Gastrocnemius medialis (tissue), 4 donors: ENCODE data around the gene CDH5. TPM values are rescaled to one million over a fixed set of nuclear protein-coding genes. Genes with fewer than 3 reads are reported as not detected.

Experiments used
- ATAC-seq, 2 donors: fragments of 150-250 bp; one replicate each; pipeline ENCODE4 v1.9.1; 2016
- DNase-seq, 2 donors: peaks; one replicate each; pipeline ENCODE4 v3.0.0-alpha.2; 2019
- H3K27ac ChIP-seq, 4 donors: fragments of 200-600 bp; sonication (generic); 1 replicate in 1 of 4; 2 replicates in 3 of 4; pipeline ENCODE4 v1.5.1; 2016 to 2018; ENCODE audit warnings: mild to moderate bottlenecking in 2 of 4, moderate library complexity in 1 of 4
- H3K27me3 ChIP-seq, 3 donors: fragments of 200-600 bp; sonication (generic) in 2 of 3; 1 replicate in 1 of 3; 2 replicates in 2 of 3; pipeline versions ENCODE4 v1.5.1 to v1.6.0; 2016 to 2019; ENCODE audit warnings: mild to moderate bottlenecking in 1 of 3, moderate library complexity in 1 of 3
- H3K36me3 ChIP-seq, 2 donors: fragments of 200-600 bp; sonication (generic) in 1 of 2; one replicate each; pipeline ENCODE4 v1.5.1; 2017 to 2018
- H3K4me1 ChIP-seq, 2 donors: fragments of 200-600 bp; sonication (generic) in 1 of 2; one replicate each; pipeline ENCODE4 v1.5.1; 2016 to 2017; ENCODE audit warnings: mild to moderate bottlenecking in 2 of 2
- H3K4me3 ChIP-seq, 4 donors: fragments of 200-600 bp; sonication (generic) in 3 of 4; 1 replicate in 1 of 4; 2 replicates in 3 of 4; pipeline ENCODE4 v1.5.1; 2016 to 2019; ENCODE audit warnings: mild to moderate bottlenecking in 2 of 4
- H3K9me3 ChIP-seq, 3 donors: fragments of 200-600 bp; sonication (generic) in 2 of 3; 1 replicate in 1 of 3; 2 replicates in 2 of 3; pipeline ENCODE4 v1.5.1; 2016 to 2019
- CTCF ChIP-seq, 5 experiments: fragments of 450-650 bp in 3 of 5; fragments of 200-600 bp in 2 of 5; sonication (generic) in 2 of 5; IDR thresholded peaks in 4 of 5; conservative IDR thresholded peaks in 1 of 5; 1 replicate in 4 of 5; 2 replicates in 1 of 5; pipeline ENCODE4 v1.5.1; 2016 to 2019; ENCODE audit warnings: antibody characterized with exemption in 5 of 5, mild to moderate bottlenecking in 3 of 5, moderate library complexity in 3 of 5
- POLR2A ChIP-seq, 2 donors: fragments of 450-650 bp; IDR thresholded peaks; one replicate each; pipeline ENCODE4 v1.6.1; 2017; ENCODE audit warnings: antibody characterized with exemption in 2 of 2, mild to moderate bottlenecking in 2 of 2, moderate library complexity in 2 of 2
- in situ Hi-C, 4 donors: fragments of 200-750 bp; cut with MboI; loops; one replicate each; pipeline versions ENCODE4 v1.15.0 to v1.8.0; 2017; ENCODE audit warnings: low sequenced_read_pairs in 4 of 4
- intact Hi-C: fragments of 100-400 bp; cut with DNase I; formaldehyde crosslinking; loops from one replicate; pipeline ENCODE4 v1.15.1; 2023; ENCODE audit warnings: low total_unique reads
- total RNA-seq, 4 donors: library from RNA; depleted of rRNA; stranded (reverse); fragments of >200 nt; gene quantifications; one replicate each; pipeline versions ENCODE4 v1.1.0 to v1.2.3, GENCODE V29; 2016

Gene CDH5
- total RNA-seq, 4 donors from 2014 or later, result 24.3 to 37.4 (median 31.7) TPM

- intact Hi-C loops, result no loop called here
- TF ChIP-seq CTCF (IDR thresholded peaks at IDR 0.05 in 4 of 5, conservative IDR thresholded peaks at IDR 0.05 in 1 of 5) (no peak), POLR2A (IDR thresholded peaks at IDR 0.05) (no peak)
Observed at GRCh38 chr16:66402166-66402565, 35.7 kb downstream of the CDH5 start.

DNA sequence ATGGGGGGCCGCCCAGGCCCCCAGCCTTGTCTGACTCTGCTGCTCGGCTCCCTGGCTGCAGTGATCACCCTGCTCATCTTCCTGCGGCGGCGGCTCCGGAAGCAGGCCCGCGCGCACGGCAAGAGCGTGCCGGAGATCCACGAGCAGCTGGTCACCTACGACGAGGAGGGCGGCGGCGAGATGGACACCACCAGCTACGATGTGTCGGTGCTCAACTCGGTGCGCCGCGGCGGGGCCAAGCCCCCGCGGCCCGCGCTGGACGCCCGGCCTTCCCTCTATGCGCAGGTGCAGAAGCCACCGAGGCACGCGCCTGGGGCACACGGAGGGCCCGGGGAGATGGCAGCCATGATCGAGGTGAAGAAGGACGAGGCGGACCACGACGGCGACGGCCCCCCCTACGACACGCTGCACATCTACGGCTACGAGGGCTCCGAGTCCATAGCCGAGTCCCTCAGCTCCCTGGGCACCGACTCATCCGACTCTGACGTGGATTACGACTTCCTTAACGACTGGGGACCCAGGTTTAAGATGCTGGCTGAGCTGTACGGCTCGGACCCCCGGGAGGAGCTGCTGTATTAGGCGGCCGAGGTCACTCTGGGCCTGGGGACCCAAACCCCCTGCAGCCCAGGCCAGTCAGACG is 36.2 kb downstream of the CDH5 start:
- Histone ChIP-seq H3K4me3 (no peak overlapping the region), H3K36me3 (no peaks in the 10 kb centered on the region), H3K27ac (no peak overlapping the region), H3K9me3 (no peaks in the 10 kb centered on the region), H3K4me1 (peaks cover 6 to 15% of the 10 kb centered on the region in 2 donors), H3K27me3 (no peaks in the 10 kb centered on the region)
- no peak for TF ChIP-seq POLR2A (IDR thresholded peaks at IDR 0.05)
- no peak for TF ChIP-seq CTCF (IDR thresholded peaks at IDR 0.05 in 4 of 5, conservative IDR thresholded peaks at IDR 0.05 in 1 of 5)
- in situ Hi-C loops, result loop anchor here (10.0 to 25.0 kb wide), 4 partner anchors 192 to 462 kb away; partner anchors contain the start of gene CMTM3 (in 2 of the 4)
- intact Hi-C loops, result no loop called here
- no peak for ATAC-seq
- DNase-seq, result no peak

More at GRCh38 chr16:66402166-66402565, 35.7 kb downstream of the CDH5 start:
- no peaks in the 10 kb centered on the region for H3K27me3 ChIP-seq
- H3K4me3 ChIP-seq, result no peak overlapping the region
- no peaks in the 10 kb centered on the region for H3K9me3 ChIP-seq
- peaks cover 6 to 15% of the 10 kb centered on the region in 2 donors for H3K4me1 ChIP-seq
- in situ Hi-C loops, result loop anchor here (10.0 to 25.0 kb wide), 4 partner anchors 193 to 463 kb away; partner anchors contain the start of gene CMTM3 (in 2 of the 4)
- H3K36me3 ChIP-seq, result no peaks in the 10 kb centered on the region
- peak overlapping the region in 1 of 4 donors; percentile 43 for H3K27ac ChIP-seq
- ATAC-seq (no peak), DNase-seq (no peak)

GRCh38 chr16:66403531-66404145 is 37.1 kb downstream of the CDH5 start:
- Histone ChIP-seq H3K4me3 (no peak overlapping the region), H3K36me3 (no peaks in the 10 kb centered on the region), H3K27me3 (no peaks in the 10 kb centered on the region), H3K9me3 (no peaks in the 10 kb centered on the region), H3K27ac (no peak overlapping the region), H3K4me1 (peaks cover 6 to 15% of the 10 kb centered on the region in 2 donors)
- DNase-seq (no peak), ATAC-seq (no peak)
- in situ Hi-C loops, result loop anchor here (10.0 to 25.0 kb wide), 4 partner anchors 191 to 461 kb away; partner anchors contain the start of gene CMTM3 (in 2 of the 4)
- intact Hi-C loops, result no loop called here
- TF ChIP-seq CTCF (IDR thresholded peaks at IDR 0.05 in 4 of 5, conservative IDR thresholded peaks at IDR 0.05 in 1 of 5) (no peak), POLR2A (IDR thresholded peaks at IDR 0.05) (no peak)

- no peak for TF ChIP-seq CTCF (IDR thresholded peaks at IDR 0.05 in 4 of 5, conservative IDR thresholded peaks at IDR 0.05 in 1 of 5)
- no peak for TF ChIP-seq POLR2A (IDR thresholded peaks at IDR 0.05)
Observed at GRCh38 chr16:66405057-66405783, 38.7 kb downstream of the CDH5 start.

More at GRCh38 chr16:66405057-66405783, 38.7 kb downstream of the CDH5 start:
- Histone ChIP-seq H3K27me3 (no peaks in the 10 kb centered on the region), H3K36me3 (no peaks in the 10 kb centered on the region), H3K4me1 (peaks cover 6 to 13% of the 10 kb centered on the region in 2 donors), H3K9me3 (no peaks in the 10 kb centered on the region), H3K27ac (no peak overlapping the region), H3K4me3 (no peak overlapping the region)
- no peak for ATAC-seq
- intact Hi-C loops, result loop anchor here (5.0 kb wide), 1 partner anchor 467 kb away; no protein-coding TSS in a partner anchor
- in situ Hi-C loops, result loop anchor here (5.0 to 25.0 kb wide), 5 partner anchors 72 to 460 kb away; partner anchors contain the start of gene CMTM3 (in 2 of the 4)
- no peak for DNase-seq
